GM18867 (cell line): ENCODE results near the gene PCDHA10.
"Not testable (repeated sequence)": the region's sequence is repeated elsewhere in the genome, so short reads cannot be mapped to it uniquely, and the experiment has no call there.

ENCODE experiments used
- ATAC-seq: cut with Tn5 transposase; IDR thresholded peaks from one replicate; pipeline ENCODE4 v1.9.1; 2021; ENCODE audit warnings: mild to moderate bottlenecking, moderate library complexity; ENCODE audit not compliant: unreplicated experiment

Gene PCDHA10, protein sequence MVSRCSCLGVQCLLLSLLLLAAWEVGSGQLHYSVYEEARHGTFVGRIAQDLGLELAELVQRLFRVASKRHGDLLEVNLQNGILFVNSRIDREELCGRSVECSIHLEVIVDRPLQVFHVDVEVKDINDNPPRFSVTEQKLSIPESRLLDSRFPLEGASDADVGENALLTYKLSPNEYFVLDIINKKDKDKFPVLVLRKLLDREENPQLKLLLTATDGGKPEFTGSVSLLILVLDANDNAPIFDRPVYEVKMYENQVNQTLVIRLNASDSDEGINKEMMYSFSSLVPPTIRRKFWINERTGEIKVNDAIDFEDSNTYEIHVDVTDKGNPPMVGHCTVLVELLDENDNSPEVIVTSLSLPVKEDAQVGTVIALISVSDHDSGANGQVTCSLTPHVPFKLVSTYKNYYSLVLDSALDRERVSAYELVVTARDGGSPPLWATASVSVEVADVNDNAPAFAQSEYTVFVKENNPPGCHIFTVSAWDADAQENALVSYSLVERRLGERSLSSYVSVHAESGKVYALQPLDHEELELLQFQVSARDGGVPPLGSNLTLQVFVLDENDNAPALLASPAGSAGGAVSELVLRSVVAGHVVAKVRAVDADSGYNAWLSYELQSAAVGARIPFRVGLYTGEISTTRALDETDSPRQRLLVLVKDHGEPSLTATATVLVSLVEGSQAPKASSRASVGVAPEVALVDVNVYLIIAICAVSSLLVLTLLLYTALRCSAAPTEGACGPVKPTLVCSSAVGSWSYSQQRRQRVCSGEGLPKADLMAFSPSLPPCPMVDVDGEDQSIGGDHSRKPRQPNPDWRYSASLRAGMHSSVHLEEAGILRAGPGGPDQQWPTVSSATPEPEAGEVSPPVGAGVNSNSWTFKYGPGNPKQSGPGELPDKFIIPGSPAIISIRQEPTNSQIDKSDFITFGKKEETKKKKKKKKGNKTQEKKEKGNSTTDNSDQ

DNA sequence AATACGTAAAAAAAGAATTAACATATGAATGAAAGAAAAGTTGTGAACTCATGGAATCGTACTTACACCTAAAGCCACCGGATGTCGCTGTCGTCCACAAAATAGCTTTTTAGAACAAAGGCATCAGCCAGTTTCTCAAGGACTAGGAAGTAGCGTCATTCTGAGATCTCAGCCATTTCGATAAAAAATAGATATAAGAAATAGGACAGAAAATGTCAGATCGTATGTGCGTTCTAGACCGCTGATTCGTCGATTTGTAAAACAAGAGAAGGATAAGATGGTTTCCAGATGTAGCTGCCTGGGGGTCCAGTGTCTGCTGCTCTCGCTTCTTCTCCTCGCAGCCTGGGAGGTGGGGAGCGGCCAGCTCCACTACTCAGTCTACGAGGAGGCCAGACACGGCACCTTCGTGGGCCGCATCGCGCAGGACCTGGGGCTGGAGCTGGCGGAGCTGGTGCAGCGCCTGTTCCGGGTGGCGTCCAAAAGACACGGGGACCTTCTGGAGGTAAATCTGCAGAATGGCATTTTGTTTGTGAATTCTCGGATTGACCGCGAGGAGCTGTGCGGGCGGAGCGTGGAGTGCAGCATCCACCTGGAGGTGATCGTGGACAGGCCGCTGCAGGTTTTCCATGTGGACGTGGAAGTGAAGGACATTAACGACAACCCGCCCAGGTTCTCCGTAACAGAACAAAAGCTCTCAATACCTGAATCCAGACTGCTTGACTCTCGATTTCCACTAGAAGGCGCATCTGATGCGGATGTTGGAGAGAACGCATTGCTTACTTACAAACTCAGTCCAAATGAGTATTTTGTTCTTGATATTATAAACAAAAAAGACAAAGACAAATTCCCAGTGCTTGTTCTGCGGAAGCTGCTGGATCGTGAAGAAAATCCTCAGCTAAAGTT, at the start of gene PCDHA10:
Gene PCDHA10, plus strand, starts transcription at position 126 of the 903 bp plus-strand sequence. Its CDS starts 152 bp downstream, at position 278.
- ATAC-seq: no peak

DNA sequence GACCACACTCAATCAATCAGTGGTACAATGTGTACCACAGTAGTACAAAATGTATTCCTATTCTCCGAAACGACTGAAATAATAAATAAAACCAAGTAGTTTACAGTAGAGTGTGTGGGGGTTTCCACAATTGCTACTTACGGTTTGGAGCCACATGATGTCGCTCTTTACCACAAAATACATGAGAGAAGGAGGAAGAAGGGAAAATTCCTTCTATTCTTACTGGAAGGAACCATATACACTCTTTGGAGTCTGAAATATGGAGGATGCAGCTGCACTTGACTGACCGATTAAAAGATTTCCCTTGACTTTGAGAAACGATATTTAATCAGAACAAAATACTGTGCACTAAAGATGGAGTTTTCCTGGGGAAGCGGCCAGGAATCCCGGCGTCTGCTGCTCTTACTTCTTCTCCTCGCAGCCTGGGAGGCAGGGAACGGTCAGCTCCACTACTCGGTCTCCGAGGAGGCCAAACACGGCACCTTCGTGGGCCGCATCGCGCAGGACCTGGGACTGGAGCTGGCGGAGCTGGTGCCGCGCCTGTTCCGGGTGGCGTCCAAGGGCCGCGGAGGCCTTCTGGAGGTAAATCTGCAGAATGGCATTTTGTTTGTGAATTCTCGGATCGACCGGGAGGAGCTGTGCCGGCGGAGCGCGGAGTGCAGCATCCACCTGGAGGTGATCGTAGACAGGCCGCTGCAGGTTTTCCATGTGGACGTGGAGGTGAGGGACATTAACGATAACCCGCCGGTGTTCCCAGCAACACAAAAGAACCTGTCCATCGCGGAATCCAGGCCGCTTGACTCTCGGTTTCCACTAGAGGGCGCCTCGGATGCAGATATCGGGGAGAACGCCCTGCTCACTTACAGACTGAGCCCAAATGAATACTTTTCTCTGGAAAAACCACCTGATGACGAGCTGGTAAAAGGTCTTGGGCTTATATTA, 48.6 kb upstream of the PCDHA10 start, which contains the start of gene PCDHA4:
Gene PCDHA4, plus strand, starts transcription at position 235 of the 942 bp plus-strand sequence.
- ATAC-seq: no peak

DNA sequence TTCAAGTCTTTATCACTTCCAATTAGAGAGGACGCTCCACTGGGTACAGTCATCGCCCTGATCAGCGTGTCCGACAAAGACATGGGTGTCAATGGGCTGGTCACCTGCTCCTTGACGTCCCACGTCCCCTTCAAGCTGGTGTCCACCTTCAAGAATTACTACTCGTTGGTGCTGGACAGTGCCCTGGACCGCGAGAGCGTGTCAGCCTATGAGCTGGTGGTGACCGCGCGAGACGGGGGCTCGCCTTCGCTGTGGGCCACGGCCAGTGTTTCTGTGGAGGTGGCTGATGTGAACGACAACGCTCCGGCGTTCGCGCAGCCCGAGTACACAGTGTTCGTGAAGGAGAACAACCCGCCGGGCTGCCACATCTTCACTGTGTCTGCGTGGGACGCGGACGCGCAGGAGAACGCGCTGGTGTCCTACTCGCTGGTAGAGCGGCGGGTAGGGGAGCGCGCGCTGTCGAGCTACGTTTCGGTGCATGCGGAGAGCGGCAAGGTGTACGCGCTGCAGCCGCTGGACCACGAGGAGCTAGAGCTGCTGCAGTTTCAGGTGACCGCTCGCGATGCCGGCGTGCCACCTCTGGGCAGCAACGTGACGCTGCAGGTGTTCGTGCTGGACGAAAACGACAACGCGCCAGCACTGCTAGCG, 47.3 kb upstream of the PCDHA10 start:
- not testable (repeated sequence) for ATAC-seq

DNA sequence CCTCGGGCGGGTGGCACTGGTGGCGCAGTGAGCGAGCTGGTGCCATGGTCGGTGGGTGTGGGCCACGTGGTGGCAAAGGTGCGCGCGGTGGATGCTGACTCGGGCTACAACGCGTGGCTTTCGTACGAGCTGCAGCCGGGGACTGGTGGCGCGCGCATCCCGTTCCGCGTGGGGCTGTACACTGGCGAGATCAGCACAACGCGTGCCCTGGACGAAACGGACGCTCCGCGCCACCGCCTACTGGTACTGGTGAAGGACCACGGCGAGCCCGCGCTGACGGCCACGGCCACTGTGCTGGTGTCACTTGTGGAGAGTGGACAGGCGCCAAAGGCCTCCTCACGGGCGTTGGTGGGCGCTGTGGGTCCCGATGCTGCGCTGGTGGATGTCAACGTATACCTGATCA, 46.8 kb upstream of the PCDHA10 start:
- ATAC-seq: no peak

DNA sequence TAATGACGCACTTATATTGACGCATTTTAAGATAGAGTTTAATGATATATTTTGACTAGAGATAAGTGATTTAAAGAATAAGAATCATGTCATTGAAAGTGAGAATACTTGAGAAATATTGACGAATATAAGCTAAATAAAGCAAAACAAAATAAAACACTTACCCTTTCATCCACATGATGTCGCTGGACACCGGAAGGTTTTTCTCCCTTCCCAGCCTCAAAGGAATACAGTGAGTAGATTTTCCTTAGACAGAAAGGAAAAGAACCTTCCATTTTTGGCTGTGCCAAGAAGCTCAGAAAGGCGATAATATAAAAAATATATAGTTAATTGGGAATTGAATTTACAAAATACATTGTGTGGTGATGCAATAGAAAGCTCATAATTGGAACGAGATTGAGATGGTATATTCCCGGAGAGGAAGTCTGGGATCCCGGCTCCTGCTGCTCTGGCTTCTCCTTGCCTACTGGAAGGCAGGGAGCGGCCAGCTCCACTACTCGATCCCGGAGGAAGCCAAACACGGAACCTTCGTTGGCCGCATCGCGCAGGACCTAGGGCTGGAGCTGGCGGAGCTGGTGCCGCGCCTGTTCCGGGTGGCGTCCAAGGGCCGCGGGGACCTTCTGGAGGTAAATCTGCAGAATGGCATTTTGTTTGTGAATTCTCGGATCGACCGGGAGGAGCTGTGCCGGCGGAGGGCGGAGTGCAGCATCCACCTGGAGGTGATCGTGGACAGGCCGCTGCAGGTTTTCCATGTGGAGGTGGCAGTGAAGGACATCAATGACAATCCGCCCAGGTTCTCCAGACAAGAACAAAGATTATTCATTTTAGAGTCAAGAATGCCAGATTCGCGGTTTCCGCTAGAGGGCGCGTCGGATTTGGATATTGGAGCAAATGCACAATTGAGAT, 34.1 kb upstream of the PCDHA10 start, which contains the start of gene PCDHA5:
Gene PCDHA5, plus strand, starts transcription at position 239 of the 906 bp plus-strand sequence.
- ATAC-seq: no peak

DNA sequence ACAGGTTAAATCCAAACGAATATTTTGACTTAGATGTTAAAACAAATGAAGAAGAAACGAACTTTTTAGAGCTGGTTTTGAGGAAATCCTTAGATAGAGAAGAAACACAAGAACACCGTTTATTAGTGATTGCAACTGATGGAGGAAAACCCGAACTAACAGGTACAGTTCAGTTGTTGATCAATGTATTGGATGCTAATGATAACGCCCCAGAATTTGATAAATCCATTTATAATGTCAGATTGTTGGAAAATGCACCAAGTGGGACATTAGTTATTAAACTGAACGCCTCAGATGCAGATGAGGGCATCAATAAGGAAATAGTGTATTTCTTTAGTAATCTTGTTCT, 33.4 kb upstream of the PCDHA10 start:
- ATAC-seq: no peak

DNA sequence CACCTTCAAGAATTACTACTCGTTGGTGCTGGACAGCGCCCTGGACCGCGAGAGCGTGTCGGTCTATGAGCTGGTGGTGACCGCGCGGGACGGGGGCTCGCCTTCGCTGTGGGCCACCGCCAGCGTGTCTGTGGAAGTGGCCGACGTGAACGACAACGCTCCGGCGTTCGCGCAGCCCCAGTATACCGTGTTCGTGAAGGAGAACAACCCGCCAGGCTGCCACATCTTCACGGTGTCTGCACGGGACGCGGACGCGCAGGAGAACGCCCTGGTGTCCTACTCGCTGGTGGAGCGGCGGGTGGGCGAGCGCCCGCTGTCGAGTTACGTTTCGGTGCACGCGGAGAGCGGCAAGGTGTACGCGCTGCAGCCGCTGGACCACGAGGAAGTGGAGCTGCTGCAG, 32.7 kb upstream of the PCDHA10 start:
- ATAC-seq: not testable (repeated sequence)

DNA sequence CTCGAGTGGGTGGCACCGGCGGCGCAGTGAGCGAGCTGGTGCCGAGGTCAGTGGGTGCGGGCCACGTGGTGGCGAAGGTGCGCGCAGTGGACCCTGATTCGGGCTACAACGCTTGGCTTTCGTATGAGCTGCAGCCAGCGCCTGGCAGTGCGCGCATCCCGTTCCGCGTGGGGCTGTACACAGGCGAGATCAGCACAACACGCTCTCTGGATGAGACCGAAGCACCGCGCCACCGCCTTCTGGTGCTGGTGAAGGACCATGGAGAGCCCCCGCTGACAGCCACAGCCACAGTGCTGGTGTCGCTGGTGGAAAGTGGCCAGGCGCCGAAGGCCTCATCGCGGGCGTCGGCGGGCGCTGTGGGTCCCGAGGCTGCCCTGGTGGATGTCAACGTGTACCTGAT, 32.2 kb upstream of the PCDHA10 start:
- ATAC-seq: no peak

DNA sequence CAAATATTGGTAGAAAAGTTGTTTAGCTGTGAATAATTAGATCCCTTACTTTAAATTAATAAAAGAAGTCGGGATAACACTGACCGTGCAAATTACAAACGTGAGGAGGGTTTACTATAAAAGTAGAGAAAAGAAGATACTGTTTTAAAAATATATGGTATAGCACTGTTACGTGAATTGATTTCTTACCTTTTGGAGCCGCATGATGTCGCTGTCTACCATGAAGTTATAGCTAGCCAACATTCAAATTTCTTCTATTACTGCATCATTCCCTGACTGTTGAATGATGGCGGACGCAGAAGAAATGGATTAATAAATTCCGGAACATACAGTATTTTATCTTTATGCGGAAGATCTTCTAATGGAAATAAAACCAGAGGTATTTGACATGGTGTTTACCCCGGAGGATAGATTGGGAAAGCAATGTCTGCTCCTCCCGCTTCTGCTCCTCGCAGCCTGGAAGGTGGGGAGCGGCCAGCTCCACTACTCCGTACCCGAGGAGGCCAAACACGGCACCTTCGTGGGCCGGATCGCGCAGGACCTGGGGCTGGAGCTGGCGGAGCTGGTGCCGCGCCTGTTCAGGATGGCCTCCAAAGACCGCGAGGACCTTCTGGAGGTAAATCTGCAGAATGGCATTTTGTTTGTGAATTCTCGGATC, 27.9 kb upstream of the PCDHA10 start, which contains the start of gene PCDHA6:
Gene PCDHA6, plus strand, starts transcription at position 257 of the 658 bp plus-strand sequence. Its CDS starts 132 bp downstream, at position 389.
- ATAC-seq: no peak

DNA sequence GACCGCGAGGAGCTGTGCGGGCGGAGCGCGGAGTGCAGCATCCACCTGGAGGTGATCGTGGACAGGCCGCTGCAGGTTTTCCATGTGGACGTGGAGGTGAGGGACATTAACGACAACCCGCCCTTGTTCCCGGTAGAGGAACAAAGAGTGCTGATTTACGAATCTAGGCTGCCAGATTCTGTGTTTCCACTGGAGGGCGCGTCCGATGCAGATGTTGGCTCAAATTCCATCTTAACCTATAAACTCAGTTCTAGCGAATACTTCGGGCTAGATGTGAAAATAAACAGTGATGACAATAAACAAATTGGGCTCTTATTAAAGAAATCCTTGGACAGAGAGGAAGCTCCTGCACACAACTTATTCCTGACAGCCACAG, 27.3 kb upstream of the PCDHA10 start:
- no peak for ATAC-seq

DNA sequence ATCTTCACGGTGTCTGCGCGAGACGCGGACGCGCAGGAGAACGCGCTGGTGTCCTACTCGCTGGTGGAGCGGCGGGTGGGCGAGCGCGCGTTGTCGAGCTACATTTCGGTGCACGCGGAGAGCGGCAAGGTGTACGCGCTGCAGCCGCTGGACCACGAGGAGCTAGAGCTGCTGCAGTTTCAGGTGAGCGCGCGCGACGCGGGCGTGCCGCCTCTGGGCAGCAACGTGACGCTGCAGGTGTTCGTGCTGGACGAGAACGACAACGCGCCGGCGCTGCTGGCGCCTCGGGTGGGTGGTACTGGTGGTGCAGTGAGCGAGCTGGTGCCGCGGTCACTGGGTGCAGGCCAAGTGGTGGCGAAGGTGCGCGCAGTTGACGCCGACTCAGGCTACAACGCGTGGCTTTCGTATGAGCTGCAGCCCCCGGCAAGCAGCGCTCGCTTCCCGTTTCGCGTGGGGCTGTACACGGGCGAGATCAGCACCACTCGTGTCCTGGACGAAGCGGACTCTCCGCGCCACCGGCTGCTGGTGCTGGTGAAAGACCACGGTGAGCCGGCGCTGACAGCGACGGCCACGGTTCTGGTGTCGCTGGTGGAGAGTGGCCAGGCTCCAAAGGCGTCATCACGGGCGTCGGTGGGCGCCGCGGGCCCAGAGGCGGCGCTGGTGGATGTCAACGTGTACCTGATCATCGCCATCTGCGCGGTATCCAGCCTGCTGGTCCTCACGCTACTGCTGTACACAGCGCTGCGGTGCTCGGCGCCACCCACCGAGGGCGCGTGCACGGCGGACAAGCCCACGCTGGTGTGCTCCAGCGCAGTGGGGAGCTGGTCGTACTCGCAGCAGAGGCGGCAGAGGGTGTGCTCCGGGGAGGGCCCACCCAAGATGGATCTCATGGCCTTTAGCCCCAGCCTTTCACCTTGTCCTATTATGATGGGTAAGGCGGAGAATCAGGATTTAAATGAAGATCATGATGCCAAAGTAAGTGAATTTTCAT, 25.9 kb upstream of the PCDHA10 start:
- ATAC-seq: not testable (repeated sequence)

DNA sequence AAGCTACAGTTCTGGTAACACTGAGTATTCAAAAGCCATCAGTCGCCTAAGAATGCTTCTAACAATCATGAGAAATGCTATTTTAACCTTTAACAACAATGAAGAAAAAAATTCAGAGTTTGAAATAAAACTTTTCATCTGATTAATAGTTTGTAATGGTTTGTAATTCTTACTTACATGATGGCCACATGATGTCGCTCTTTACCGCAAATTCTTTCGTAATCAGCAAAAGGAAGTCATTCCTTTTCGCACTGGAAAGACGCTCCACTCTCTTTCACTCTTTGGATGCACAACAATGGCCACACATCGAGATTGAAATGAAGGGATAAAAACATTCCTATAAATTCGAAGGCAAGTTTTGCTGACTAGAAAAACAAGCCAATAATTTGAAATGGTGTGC, 21.7 kb upstream of the PCDHA10 start, which contains the start of gene PCDHA7:
Gene PCDHA7, plus strand, starts transcription at position 277 of the 400 bp plus-strand sequence. Its CDS starts 115 bp downstream, at position 392.
- no peak for ATAC-seq

DNA sequence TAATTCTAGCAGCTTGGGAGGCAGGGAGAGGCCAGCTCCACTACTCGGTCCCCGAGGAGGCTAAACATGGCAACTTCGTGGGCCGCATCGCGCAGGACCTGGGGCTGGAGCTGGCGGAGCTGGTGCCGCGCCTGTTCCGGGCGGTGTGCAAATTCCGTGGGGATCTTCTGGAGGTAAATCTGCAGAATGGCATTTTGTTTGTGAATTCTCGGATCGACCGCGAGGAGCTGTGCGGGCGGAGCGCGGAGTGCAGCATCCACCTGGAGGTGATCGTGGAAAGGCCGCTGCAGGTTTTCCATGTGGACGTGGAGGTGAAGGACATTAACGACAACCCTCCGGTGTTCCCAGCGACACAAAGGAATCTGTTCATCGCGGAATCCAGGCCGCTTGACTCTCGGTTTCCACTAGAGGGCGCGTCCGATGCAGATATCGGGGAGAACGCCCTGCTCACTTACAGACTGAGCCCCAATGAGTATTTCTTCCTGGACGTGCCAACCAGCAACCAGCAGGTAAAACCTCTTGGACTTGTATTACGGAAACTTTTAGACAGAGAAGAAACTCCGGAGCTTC, 21.2 kb upstream of the PCDHA10 start:
- not testable (repeated sequence) for ATAC-seq

DNA sequence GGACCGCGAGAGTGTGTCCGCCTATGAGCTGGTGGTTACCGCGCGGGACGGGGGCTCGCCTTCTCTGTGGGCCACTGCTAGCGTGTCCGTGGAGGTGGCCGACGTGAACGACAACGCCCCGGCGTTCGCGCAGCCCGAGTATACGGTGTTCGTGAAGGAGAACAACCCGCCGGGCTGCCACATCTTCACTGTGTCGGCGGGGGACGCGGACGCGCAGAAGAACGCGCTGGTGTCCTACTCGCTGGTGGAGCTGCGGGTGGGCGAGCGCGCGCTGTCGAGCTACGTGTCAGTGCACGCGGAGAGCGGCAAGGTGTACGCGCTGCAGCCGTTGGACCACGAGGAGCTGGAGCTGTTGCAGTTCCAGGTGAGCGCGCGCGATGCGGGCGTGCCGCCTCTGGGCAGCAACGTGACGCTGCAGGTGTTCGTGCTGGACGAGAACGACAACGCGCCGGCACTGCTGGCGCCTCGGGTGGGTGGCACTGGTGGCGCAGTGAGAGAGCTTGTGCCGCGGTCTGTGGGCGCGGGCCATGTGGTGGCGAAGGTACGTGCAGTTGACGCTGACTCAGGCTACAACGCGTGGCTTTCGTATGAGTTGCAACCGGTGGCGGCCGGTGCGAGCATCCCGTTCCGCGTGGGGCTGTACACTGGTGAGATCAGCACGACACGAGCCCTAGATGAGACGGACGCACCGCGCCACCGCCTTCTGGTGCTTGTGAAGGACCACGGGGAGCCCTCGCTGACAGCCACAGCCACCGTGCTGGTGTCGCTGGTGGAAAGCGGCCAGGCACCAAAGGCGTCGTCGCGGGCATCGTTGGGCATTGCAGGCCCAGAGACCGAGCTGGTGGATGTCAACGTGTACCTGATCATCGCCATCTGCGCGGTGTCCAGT, 19.8 kb upstream of the PCDHA10 start:
- ATAC-seq: no peak
